HepG2 (cell line): ENCODE data around the gene HNRNPA0. TPM values are rescaled to one million over a fixed set of nuclear protein-coding genes. Genes with fewer than 3 reads are reported as not detected.
A peak's percentile ranks its signal among the peaks of the same experiment; 100 is the strongest.

Source experiments
- ARNTL ChIP-seq: sonication (generic); formaldehyde crosslinking; IDR thresholded peaks from 2 replicates; pipeline ENCODE4 v1.4.0; 2020; ENCODE audit warnings: mild to moderate bottlenecking, missing genetic modification reagents
- EP300 ChIP-seq, 3 experiments: sonication (generic) in 1 of 3; formaldehyde crosslinking in 1 of 3; IDR thresholded peaks; 2 replicates each; pipeline versions ENCODE4 v1.5.1 to v1.6.1; 2011 to 2020; ENCODE audit warnings: low read depth in 2 of 3, low read length in 2 of 3, borderline replicate concordance in 1 of 3, improper control_type of control experiment in 1 of 3, mild to moderate bottlenecking in 1 of 3, missing genetic modification reagents in 1 of 3, moderate library complexity in 1 of 3
- HES4 ChIP-seq: sonication (generic); formaldehyde crosslinking; IDR thresholded peaks from 2 replicates; pipeline ENCODE4 v1.9.0; 2021; ENCODE audit warnings: mild to moderate bottlenecking, missing genetic modification reagents, borderline replicate concordance
- KAT7 ChIP-seq: IDR thresholded peaks from 2 replicates; pipeline ENCODE4 v1.6.1; 2018; ENCODE audit warnings: borderline replicate concordance, missing compliant biosample characterization
- LBX2 ChIP-seq: sonication (generic); formaldehyde crosslinking; IDR thresholded peaks from 2 replicates; pipeline ENCODE4 v1.5.0; 2020; ENCODE audit warnings: missing genetic modification reagents, mild to moderate bottlenecking, borderline replicate concordance
- MAFG ChIP-seq: sonication (generic); formaldehyde crosslinking; IDR thresholded peaks from 2 replicates; pipeline ENCODE4 v1.5.1; 2020; ENCODE audit warnings: mild to moderate bottlenecking, missing genetic modification reagents
- NR2F1 ChIP-seq, 2 experiments: fragments of 450-650 bp in 1 of 2; formaldehyde crosslinking in 1 of 2; IDR thresholded peaks; 2 replicates each; pipeline versions ENCODE4 v1.5.0 to v1.6.1; 2016 to 2020; ENCODE audit warnings: mild to moderate bottlenecking in 1 of 2, missing compliant biosample characterization in 1 of 2, missing genetic modification reagents in 1 of 2, moderate library complexity in 1 of 2
- NR2F6 ChIP-seq, 2 experiments: IDR thresholded peaks; 2 replicates each; pipeline ENCODE4 v1.6.1; 2016; ENCODE audit warnings: antibody characterized with exemption in 1 of 2, mild to moderate bottlenecking in 1 of 2
- POLR2AphosphoS5 ChIP-seq: IDR thresholded peaks from 2 replicates; pipeline ENCODE4 v1.6.1; 2012; ENCODE audit warnings: low read depth, low read length
- RNF219 ChIP-seq: sonication (generic); formaldehyde crosslinking; IDR thresholded peaks from 2 replicates; pipeline ENCODE4 v1.5.0; 2020; ENCODE audit warnings: mild to moderate bottlenecking, missing genetic modification reagents
- SMARCE1 ChIP-seq: fragments of 450-650 bp; IDR thresholded peaks from 2 replicates; pipeline ENCODE4 v1.6.1; 2017; ENCODE audit warnings: borderline replicate concordance
- SNAPC2 ChIP-seq: sonication (generic); formaldehyde crosslinking; IDR thresholded peaks from 2 replicates; pipeline ENCODE4 v1.8.1; 2022; ENCODE audit warnings: mild to moderate bottlenecking, missing genetic modification reagents
- SOX5 ChIP-seq: IDR thresholded peaks from 2 replicates; pipeline ENCODE4 v1.6.1; 2016; ENCODE audit warnings: borderline replicate concordance
- SP4 ChIP-seq: sonication (generic); formaldehyde crosslinking; IDR thresholded peaks from 2 replicates; pipeline ENCODE4 v1.8.1; 2023; ENCODE audit warnings: mild to moderate bottlenecking, missing genetic modification reagents
- TFDP1 ChIP-seq: IDR thresholded peaks from 2 replicates; pipeline ENCODE4 v1.6.1; 2016; ENCODE audit warnings: missing compliant biosample characterization, missing genetic modification reagents, borderline replicate concordance
- TGIF2 ChIP-seq: IDR thresholded peaks from 2 replicates; pipeline ENCODE4 v1.6.1; 2016; ENCODE audit warnings: control low read depth, missing compliant biosample characterization
- THAP11 ChIP-seq: IDR thresholded peaks from 2 replicates; pipeline ENCODE4 v1.6.1; 2016; ENCODE audit warnings: missing biosample characterization, missing genetic modification reagents
- ZNF317 ChIP-seq: sonication (generic); formaldehyde crosslinking; IDR thresholded peaks from 2 replicates; pipeline ENCODE4 v1.5.0; 2020; ENCODE audit warnings: mild to moderate bottlenecking, missing genetic modification reagents
- ZNF552 ChIP-seq: sonication (generic); formaldehyde crosslinking; IDR thresholded peaks from 2 replicates; pipeline ENCODE4 v1.9.0; 2022; ENCODE audit warnings: missing genetic modification reagents, mild to moderate bottlenecking, borderline replicate concordance
- ZNF674 ChIP-seq: sonication (generic); formaldehyde crosslinking; IDR thresholded peaks from 2 replicates; pipeline ENCODE4 v1.5.0; 2020; ENCODE audit warnings: low read depth, mild to moderate bottlenecking, missing genetic modification reagents
- polyA plus RNA-seq, 8 experiments: library from polyadenylated mRNA; depleted of rRNA in 3 of 8; stranded (reverse) in 7 of 8; unstranded in 1 of 8; fragments of >200 nt; fragmentation: Illumina TruSeq in 4 of 8; extraction: Trizol in 4 of 8; gene quantifications; 2 replicates each; pipeline versions ENCODE4 v1.2.1 to v1.2.3, GENCODE V29; 2011 to 2016; ENCODE audit warnings: low read depth in 4 of 8, missing spikeins in 1 of 8, mixed read lengths in 1 of 8; ENCODE audit not compliant: insufficient read depth in 1 of 8
- total RNA-seq, 5 experiments: library from RNA; depleted of rRNA; stranded (reverse); fragments of >200 nt; fragmentation: Illumina TruSeq; extraction: Trizol; gene quantifications; 2 replicates each; pipeline ENCODE4 v1.2.3, GENCODE V29; 2016; ENCODE audit warnings: low read depth in 1 of 5
- TF ChIP-seq, protein P1 (sequence below): sonication (generic); formaldehyde crosslinking; IDR thresholded peaks from 2 replicates; pipeline ENCODE4 v1.5.1; 2020; ENCODE audit warnings: mild to moderate bottlenecking, missing genetic modification reagents
- TF ChIP-seq, protein P2 (sequence below): sonication (generic); formaldehyde crosslinking; IDR thresholded peaks from 2 replicates; pipeline ENCODE4 v1.4.0; 2020; ENCODE audit warnings: mild to moderate bottlenecking, missing genetic modification reagents

Gene HNRNPA0
- total and polyA plus RNA-seq, 2 of the 13 experiments (the other 11 are each of a cell fraction or from before 2014, with no cell fraction given): 9.0 to 12.9 TPM

GRCh38 chr5:137754961-137755762, 999 bp upstream of the HNRNPA0 start (continued):
- TF ChIP-seq EP300 (IDR thresholded peaks at IDR 0.05; ENCODE audit: low read depth in 2 of 2, low read length in 2 of 2) (no peak), EP300 (CRISPR knock-in tag; IDR thresholded peaks at IDR 0.05; ENCODE audit: borderline replicate concordance) (no peak), ZNF317 (no peak), HES4 (CRISPR knock-in tag) (0 out of 2 replicates have a peak, but pooled peaks have one; percentile 31), RNF219 (CRISPR knock-in tag) (no peak), KAT7 (CRISPR knock-in tag) (no peak), NR2F6 (IDR thresholded peaks at IDR 0.05) (no peak), NR2F6 (CRISPR knock-in tag; IDR thresholded peaks at IDR 0.05) (no peak), TFDP1 (CRISPR knock-in tag) (no peak), ZNF552 (CRISPR knock-in tag) (no peak; the same call in 1 of the 2 replicates), THAP11 (CRISPR knock-in tag) (no peak), NR2F1 (CRISPR knock-in tag; IDR thresholded peaks at IDR 0.05) (no peak), MAFG (CRISPR knock-in tag) (no peak), SOX5 (CRISPR knock-in tag) (0 out of 2 replicates have a peak, but pooled peaks have one; percentile 5), TGIF2 (CRISPR knock-in tag) (0 out of 2 replicates have a peak, but pooled peaks have one; percentile 5), SMARCE1 (no peak), SNAPC2 (CRISPR knock-in tag) (0 out of 2 replicates have a peak, but pooled peaks have one; percentile 14), ZNF674 (no peak), SP4 (CRISPR knock-in tag) (no peak), ARNTL (CRISPR knock-in tag) (no peak), POLR2AphosphoS5 (no peak), LBX2 (no peak)
- TF ChIP-seq, protein P1, sequence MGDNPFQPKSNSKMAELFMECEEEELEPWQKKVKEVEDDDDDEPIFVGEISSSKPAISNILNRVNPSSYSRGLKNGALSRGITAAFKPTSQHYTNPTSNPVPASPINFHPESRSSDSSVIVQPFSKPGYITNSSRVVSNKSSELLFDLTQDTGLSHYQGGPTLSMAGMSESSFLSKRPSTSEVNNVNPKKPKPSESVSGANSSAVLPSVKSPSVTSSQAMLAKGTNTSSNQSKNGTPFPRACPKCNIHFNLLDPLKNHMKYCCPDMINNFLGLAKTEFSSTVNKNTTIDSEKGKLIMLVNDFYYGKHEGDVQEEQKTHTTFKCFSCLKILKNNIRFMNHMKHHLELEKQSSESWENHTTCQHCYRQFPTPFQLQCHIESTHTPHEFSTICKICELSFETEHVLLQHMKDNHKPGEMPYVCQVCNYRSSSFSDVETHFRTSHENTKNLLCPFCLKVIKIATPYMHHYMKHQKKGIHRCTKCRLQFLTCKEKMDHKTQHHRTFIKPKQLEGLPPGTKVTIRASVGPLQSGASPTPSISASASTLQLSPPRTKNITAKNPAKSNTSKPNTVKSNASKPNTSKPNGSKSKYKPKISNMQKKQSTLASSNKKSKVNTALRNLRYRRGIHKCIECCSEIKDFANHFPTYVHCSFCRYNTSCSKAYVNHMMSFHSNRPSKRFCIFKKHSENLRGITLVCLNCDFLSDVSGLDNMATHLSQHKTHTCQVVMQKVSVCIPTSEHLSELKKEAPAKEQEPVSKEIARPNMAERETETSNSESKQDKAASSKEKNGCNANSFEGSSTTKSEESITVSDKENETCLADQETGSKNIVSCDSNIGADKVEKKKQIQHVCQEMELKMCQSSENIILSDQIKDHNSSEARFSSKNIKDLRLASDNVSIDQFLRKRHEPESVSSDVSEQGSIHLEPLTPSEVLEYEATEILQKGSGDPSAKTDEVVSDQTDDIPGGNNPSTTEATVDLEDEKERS (CRISPR knock-in tag): no peak
- TF ChIP-seq, protein P2, sequence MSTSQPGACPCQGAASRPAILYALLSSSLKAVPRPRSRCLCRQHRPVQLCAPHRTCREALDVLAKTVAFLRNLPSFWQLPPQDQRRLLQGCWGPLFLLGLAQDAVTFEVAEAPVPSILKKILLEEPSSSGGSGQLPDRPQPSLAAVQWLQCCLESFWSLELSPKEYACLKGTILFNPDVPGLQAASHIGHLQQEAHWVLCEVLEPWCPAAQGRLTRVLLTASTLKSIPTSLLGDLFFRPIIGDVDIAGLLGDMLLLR: no peak
